8988T (cell line): ENCODE measurements around the gene LIMCH1.
"Not testable (repeated sequence)": the region's sequence is repeated elsewhere in the genome, so short reads cannot be mapped to it uniquely, and the experiment has no call there.

Source experiments
- DNase-seq: peaks from one replicate; pipeline ENCODE4 v3.0.0; 2011

LIMCH1 gene

GRCh38 chr4:41611124-41611838 is 73.3 kb downstream of the LIMCH1 start:
- DNase-seq = no peak

GRCh38 chr4:41611881-41612871 is 74.2 kb downstream of the LIMCH1 start:
- DNase-seq = no peak

GRCh38 chr4:41613386-41613785 is 75.4 kb downstream of the LIMCH1 start:
- no peak for DNase-seq

GRCh38 chr4:41613821-41614220 is 75.9 kb downstream of the LIMCH1 start:
- DNase-seq = no peak

GRCh38 chr4:41614519-41614918 is 76.6 kb downstream of the LIMCH1 start:
- DNase-seq = no peak

GRCh38 chr4:41619161-41619560 is 81.2 kb downstream of the LIMCH1 start:
- DNase-seq = no peak

- no peak for DNase-seq
Measured at GRCh38 chr4:41620594-41621256, 82.8 kb downstream of the LIMCH1 start.

- DNase-seq = no peak
Measured at GRCh38 chr4:41622787-41623186, 84.8 kb downstream of the LIMCH1 start.

- no peak for DNase-seq
Measured at GRCh38 chr4:41624765-41625164, 86.8 kb downstream of the LIMCH1 start.

- no peak for DNase-seq
Measured at GRCh38 chr4:41625531-41625930, 87.6 kb downstream of the LIMCH1 start.

- no peak for DNase-seq
Measured at GRCh38 chr4:41628936-41629335, 91.0 kb downstream of the LIMCH1 start.

GRCh38 chr4:41631523-41631922 is 93.6 kb downstream of the LIMCH1 start:
- DNase-seq = no peak

- DNase-seq = no peak
Measured at GRCh38 chr4:41632481-41633073, 94.6 kb downstream of the LIMCH1 start.

- no peak for DNase-seq
Measured at GRCh38 chr4:41633321-41633720, 95.4 kb downstream of the LIMCH1 start.

GRCh38 chr4:41635441-41635840 is 97.5 kb downstream of the LIMCH1 start:
- DNase-seq = no peak

GRCh38 chr4:41638203-41638602 is 100.2 kb downstream of the LIMCH1 start:
- no peak for DNase-seq

- DNase-seq = no peak
Measured at GRCh38 chr4:41638866-41639265, 100.9 kb downstream of the LIMCH1 start.

- DNase-seq = no peak
Measured at GRCh38 chr4:41639291-41639690, 101.3 kb downstream of the LIMCH1 start.

GRCh38 chr4:41640906-41641305 is 102.9 kb downstream of the LIMCH1 start:
- DNase-seq = no peak

GRCh38 chr4:41642746-41643145 is 104.8 kb downstream of the LIMCH1 start:
- not testable (repeated sequence) for DNase-seq

- no peak for DNase-seq
Measured at GRCh38 chr4:41643331-41643730, 105.4 kb downstream of the LIMCH1 start.

GRCh38 chr4:41644288-41644914 is 106.4 kb downstream of the LIMCH1 start:
- DNase-seq = no peak

GRCh38 chr4:41644915-41645295 is 106.9 kb downstream of the LIMCH1 start:
- DNase-seq = no peak
